Adrenal gland (tissue), 12 donors: Measurements from ENCODE around the gene TARBP2. TPM values are rescaled to one million over a fixed set of nuclear protein-coding genes. Genes with fewer than 3 reads are reported as not detected.

Experiments used
- DNase-seq, 7 donors: peaks; one replicate each; pipeline ENCODE4 v3.0.0-alpha.2; 2019 to 2020
- H3K27ac ChIP-seq, 5 donors: fragments of 200-600 bp; sonication (generic) in 4 of 5; 1 replicate in 3 of 5; 2 replicates in 2 of 5; pipeline versions ENCODE4 v1.5.1 to v1.8.0; 2016 to 2020; ENCODE audit warnings: mild to moderate bottlenecking in 1 of 5
- H3K27me3 ChIP-seq: fragments of 200-600 bp; 2 replicates; pipeline ENCODE4 v1.8.0; 2021
- H3K36me3 ChIP-seq, 2 donors: fragments of 200-600 bp; replicated peaks in 1 of 2; 1 replicate in 1 of 2; 2 replicates in 1 of 2; pipeline versions ENCODE4 v1.5.1 to v1.8.0; 2018 to 2022
- H3K4me1 ChIP-seq, 2 donors: fragments of 200-600 bp; replicated peaks in 1 of 2; 1 replicate in 1 of 2; 2 replicates in 1 of 2; pipeline versions ENCODE4 v1.5.1 to v1.8.0; 2018 to 2021
- H3K4me3 ChIP-seq, 4 donors: fragments of 200-600 bp; sonication (generic) in 3 of 4; one replicate each; pipeline ENCODE4 v1.5.1; 2016 to 2018
- H3K9me3 ChIP-seq, 3 donors: fragments of 200-600 bp; sonication (generic) in 1 of 3; replicated peaks in 1 of 3; 1 replicate in 2 of 3; 2 replicates in 1 of 3; pipeline versions ENCODE4 v1.5.1 to v1.8.0; 2016 to 2021
- POLR2A ChIP-seq, 2 donors: fragments of 450-650 bp; IDR thresholded peaks; one replicate each; pipeline ENCODE4 v1.6.1; 2017; ENCODE audit warnings: antibody characterized with exemption in 2 of 2, mild to moderate bottlenecking in 2 of 2, moderate library complexity in 1 of 2
- WGBS, 4 donors: extraction: QIAGEN DNeasy Blood & Tissue Kit in 2 of 4; methylation state at CpG; one replicate each; pipeline versions ENCODE4 v1.1.5 to v1.1.7; 2013 to 2017; 5-methylcytosine and 5-hydroxymethylcytosine counted together
- intact Hi-C, 2 donors: fragments of 100-400 bp; cut with DNase I; formaldehyde crosslinking; loops; one replicate each; pipeline versions ENCODE4 v1.14.1 to v1.15.0; 2022 to 2023
- polyA plus RNA-seq, 3 donors: library from polyadenylated mRNA; stranded (reverse); fragments of 200-250 nt in 2 of 3; fragments of 350-450 nt in 1 of 3; fragmentation: Illumina TruSeq in 1 of 3; extraction: RNeasy Lipid Tissue Mini Kit (QIAGEN cat#74804) in 1 of 3; gene quantifications; one replicate each; pipeline ENCODE4 v1.2.3, GENCODE V29; 2013 to 2014
- total RNA-seq, 9 donors: library from RNA; depleted of rRNA in 4 of 9; stranded (reverse); fragments of >200 nt in 4 of 9; fragments of 120-200 nt in 1 of 9; fragmentation: NEBNext Ultra II Directional in 1 of 9; extraction: Animal tissue kit (Norgen Biotek cat#: 25700) in 1 of 9; gene quantifications; one replicate each; pipeline versions ENCODE4 v1.1.0 to v1.2.4, GENCODE V29; 2013 to 2023
- TF ChIP-seq, protein P1 (sequence below), 6 experiments: fragments of 450-650 bp in 4 of 6; fragments of 200-600 bp in 2 of 6; sonication (generic) in 1 of 6; IDR thresholded peaks; 1 replicate in 5 of 6; 2 replicates in 1 of 6; pipeline versions ENCODE4 v1.5.1 to v1.8.0; 2016 to 2021; ENCODE audit warnings: antibody characterized with exemption in 6 of 6, mild to moderate bottlenecking in 2 of 6, moderate library complexity in 1 of 6
- donor health status: healthy with polysubstance abuse.
- donor health status: Bipolar disorder and iron deficiency.
- donor health status: DM: yes; HTN: yes; CAD: no.
- donor health status: DM: no; HTN: no; CAD: no.
- donor health status: DM: no; HTN: no; CAD: no.
- donor health status: DM: yes; HTN: yes; CAD: no.

TARBP2 gene
- total and polyA plus RNA-seq, 12 donors = 14.9 to 72.9 (median 32.8) TPM

DNA sequence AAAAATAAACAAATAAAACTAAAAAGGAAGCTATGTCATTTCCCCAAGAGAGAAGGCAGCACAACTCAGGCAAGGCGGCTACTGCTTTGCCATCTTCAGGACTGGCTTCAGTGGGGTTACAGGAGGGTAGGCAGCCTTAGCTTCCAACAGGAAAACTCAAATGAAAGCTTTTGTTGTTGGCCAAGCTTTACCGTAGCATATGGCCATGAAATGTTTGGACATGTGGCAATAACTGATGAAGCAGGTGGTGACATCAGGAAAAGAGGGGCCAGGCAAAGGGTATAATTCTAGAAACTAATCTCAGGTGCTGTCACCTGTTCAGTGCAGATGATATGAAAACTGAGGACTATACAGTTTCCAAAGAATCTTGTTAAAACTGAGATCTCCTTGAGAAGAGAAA, 29.0 kb downstream of the TARBP2 start:
- H3K9me3 ChIP-seq = no peaks in the 10 kb centered on the region
- whole genome bisulfite sequencing, 4 donors = 77 to 88% (median 82%) methylated on average over 2 of the region's 2 CpGs
- H3K27me3 ChIP-seq = no peaks in the 10 kb centered on the region
- H3K4me3 ChIP-seq = no peak overlapping the region
- intact Hi-C loops = no loop called here
- peak in 1 of 7 donors; percentile 11 for DNase-seq
- peaks cover 0 to 79% of the 10 kb centered on the region in 2 donors for H3K36me3 ChIP-seq
- H3K4me1 ChIP-seq = no peaks in the 10 kb centered on the region
- no peak for TF ChIP-seq POLR2A (IDR thresholded peaks at IDR 0.05)
- TF ChIP-seq, protein P1, sequence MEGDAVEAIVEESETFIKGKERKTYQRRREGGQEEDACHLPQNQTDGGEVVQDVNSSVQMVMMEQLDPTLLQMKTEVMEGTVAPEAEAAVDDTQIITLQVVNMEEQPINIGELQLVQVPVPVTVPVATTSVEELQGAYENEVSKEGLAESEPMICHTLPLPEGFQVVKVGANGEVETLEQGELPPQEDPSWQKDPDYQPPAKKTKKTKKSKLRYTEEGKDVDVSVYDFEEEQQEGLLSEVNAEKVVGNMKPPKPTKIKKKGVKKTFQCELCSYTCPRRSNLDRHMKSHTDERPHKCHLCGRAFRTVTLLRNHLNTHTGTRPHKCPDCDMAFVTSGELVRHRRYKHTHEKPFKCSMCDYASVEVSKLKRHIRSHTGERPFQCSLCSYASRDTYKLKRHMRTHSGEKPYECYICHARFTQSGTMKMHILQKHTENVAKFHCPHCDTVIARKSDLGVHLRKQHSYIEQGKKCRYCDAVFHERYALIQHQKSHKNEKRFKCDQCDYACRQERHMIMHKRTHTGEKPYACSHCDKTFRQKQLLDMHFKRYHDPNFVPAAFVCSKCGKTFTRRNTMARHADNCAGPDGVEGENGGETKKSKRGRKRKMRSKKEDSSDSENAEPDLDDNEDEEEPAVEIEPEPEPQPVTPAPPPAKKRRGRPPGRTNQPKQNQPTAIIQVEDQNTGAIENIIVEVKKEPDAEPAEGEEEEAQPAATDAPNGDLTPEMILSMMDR (IDR thresholded peaks at IDR 0.05) = no peak
- H3K27ac ChIP-seq = no peak overlapping the region

GRCh38 chr12:53530920-53531319, 29.8 kb downstream of the TARBP2 start:
- Histone ChIP-seq H3K27ac (no peak overlapping the region), H3K4me3 (no peak overlapping the region), H3K4me1 (no peaks in the 10 kb centered on the region), H3K36me3 (peaks cover 0 to 79% of the 10 kb centered on the region in 2 donors), H3K9me3 (no peaks in the 10 kb centered on the region), H3K27me3 (no peaks in the 10 kb centered on the region)
- intact Hi-C loops = no loop called here
- 84 to 94% (median 94%) methylated on average over 4 of the region's 4 CpGs for WGBS, 4 donors
- no peak for TF ChIP-seq POLR2A (IDR thresholded peaks at IDR 0.05)
- TF ChIP-seq, protein P1 (IDR thresholded peaks at IDR 0.05) = no peak
- peak in 1 of 7 donors; percentile 25 for DNase-seq

DNA sequence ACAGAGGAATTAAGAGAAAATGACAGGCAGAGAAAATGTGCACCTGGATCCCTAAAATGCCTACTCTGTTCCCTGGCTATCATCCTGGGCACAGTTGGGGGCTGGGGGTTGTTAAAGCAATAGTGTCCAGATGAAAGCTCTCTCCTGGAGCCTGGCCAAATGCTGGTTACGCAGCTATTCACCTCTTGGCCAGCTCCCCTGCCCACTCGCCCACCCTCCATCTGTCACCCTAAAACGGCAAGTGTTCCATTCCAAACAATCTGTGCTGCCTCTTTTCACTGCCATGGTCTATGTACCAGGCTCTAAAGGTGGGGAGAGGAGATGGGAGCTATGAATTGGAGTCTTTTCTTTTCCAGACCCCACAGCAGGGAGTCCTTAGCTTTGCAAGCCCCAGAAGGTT, 30.9 kb downstream of the TARBP2 start:
- WGBS, 4 donors = 63 to 80% (median 74%) methylated on average over 1 to 3 of the region's 3 CpGs

GRCh38 chr12:53532524-53533445, 31.7 kb downstream of the TARBP2 start:
- H3K27me3 ChIP-seq = no peaks in the 10 kb centered on the region
- H3K4me1 ChIP-seq = peaks cover 0 to 4% of the 10 kb centered on the region in 2 donors
- peaks cover 0 to 86% of the 10 kb centered on the region in 2 donors for H3K36me3 ChIP-seq
- DNase-seq = peak in 2 of 7 donors; percentile 15 to 46
- no peak overlapping the region for H3K4me3 ChIP-seq
- intact Hi-C loops = no loop called here
- TF ChIP-seq, protein P1 (IDR thresholded peaks at IDR 0.05) = no peak
- no peak for TF ChIP-seq POLR2A (IDR thresholded peaks at IDR 0.05)
- no peak overlapping the region for H3K27ac ChIP-seq
- 88 to 95% (median 93%) methylated on average over 7 of the region's 7 CpGs for WGBS, 4 donors
- no peaks in the 10 kb centered on the region for H3K9me3 ChIP-seq

More for the DNA sequence above, 30.9 kb downstream of the TARBP2 start:
- peak in 1 of 7 donors; percentile 48 for DNase-seq
- Histone ChIP-seq H3K27me3 (no peaks in the 10 kb centered on the region), H3K36me3 (peaks cover 0 to 82% of the 10 kb centered on the region in 2 donors), H3K9me3 (no peaks in the 10 kb centered on the region), H3K4me3 (no peak overlapping the region), H3K4me1 (no peaks in the 10 kb centered on the region), H3K27ac (no peak overlapping the region)
- TF ChIP-seq, protein P1 (IDR thresholded peaks at IDR 0.05) = no peak
- no peak for TF ChIP-seq POLR2A (IDR thresholded peaks at IDR 0.05)
- intact Hi-C loops = no loop called here
